OCI-LY7 (cell line): Measurements from ENCODE around the gene DNAJC7.

ENCODE experiments used
- CTCF ChIP-seq: fragments of 200-600 bp; sonication (generic); conservative IDR thresholded peaks from 2 replicates; pipeline ENCODE4 v1.5.1; 2014; ENCODE audit warnings: mild to moderate bottlenecking, antibody characterized with exemption, low read length, moderate library complexity, mixed read lengths
- EZH2phosphoT487 ChIP-seq: fragments of 200-600 bp; sonication (generic); IDR thresholded peaks from 2 replicates; pipeline ENCODE4 v1.6.1; 2018; ENCODE audit warnings: low read depth, borderline replicate concordance, mild to moderate bottlenecking, mixed run types, antibody characterized with exemption, low read length, moderate library complexity, mixed read lengths

DNA sequence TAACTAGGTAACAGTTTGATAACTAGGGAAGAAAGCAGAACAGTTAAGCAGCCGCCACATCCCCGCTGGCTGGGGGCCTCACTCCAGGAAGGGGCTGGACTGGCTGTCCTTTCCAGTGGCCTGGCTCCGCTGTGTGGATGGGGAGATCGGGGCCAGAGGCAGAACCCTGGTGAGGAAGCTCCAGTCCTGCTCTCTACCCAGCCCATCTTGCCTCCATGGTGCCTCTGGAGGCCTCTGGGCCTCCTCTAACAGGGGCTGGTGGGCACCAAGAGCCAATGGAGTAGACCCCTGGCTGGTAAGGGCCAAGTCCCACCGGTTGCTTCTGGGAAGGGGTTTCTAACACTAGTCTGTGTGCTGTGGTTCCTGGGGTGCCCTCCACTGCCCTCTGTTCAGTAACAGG lies 42.6 kb downstream of the DNAJC7 start:
- TF ChIP-seq CTCF (no peak), EZH2phosphoT487 (no peak)
